ENCODE results near the gene CHRDL2. TPM values are rescaled to one million over a fixed set of nuclear protein-coding genes. Genes with fewer than 3 reads are reported as not detected.

The CHRDL2 gene
- total RNA-seq, 2 donors from 2014 or later: 0.09 to 9.1 TPM

DNA sequence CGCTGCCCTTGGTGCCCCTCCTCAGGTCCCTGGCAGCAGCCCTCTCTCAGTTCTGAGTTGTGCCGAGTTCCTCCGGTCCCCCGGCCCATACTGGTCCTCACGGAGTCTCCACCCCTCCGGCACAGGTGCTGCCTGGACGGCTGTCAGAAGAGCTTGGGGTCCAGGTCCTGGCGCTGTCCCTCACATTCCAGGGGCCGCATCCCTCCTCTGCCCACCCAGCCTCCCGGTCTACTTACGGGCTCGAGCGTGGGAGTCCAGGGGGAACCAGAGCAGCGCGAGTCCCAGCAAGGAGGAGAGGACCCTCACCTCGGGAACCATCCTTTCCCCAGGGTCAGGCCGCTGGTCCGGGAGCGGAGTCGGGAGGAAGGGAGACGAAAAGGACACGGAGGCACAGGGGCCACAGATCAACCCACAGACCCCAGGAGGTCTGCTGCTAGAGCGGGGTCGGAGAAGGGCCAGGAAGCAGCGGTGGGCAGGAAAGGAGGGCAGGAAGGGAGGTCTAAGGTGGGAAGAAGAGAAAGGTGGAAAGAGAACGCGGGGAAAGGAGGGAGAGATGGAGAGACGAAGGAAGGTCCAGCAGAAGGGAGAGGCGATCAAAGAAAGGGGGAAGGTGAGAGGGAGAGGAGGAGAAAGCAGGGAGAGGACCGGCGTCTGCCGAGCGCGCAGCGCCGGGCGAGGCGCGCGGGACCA, 510 bp downstream of the CHRDL2 start:
- 3% methylated on average over 40 of the region's 40 CpGs for WGBS
- TF ChIP-seq POLR2AphosphoS5 (IDR thresholded peaks at IDR 0.05): no peak
- TF ChIP-seq, protein P1, sequence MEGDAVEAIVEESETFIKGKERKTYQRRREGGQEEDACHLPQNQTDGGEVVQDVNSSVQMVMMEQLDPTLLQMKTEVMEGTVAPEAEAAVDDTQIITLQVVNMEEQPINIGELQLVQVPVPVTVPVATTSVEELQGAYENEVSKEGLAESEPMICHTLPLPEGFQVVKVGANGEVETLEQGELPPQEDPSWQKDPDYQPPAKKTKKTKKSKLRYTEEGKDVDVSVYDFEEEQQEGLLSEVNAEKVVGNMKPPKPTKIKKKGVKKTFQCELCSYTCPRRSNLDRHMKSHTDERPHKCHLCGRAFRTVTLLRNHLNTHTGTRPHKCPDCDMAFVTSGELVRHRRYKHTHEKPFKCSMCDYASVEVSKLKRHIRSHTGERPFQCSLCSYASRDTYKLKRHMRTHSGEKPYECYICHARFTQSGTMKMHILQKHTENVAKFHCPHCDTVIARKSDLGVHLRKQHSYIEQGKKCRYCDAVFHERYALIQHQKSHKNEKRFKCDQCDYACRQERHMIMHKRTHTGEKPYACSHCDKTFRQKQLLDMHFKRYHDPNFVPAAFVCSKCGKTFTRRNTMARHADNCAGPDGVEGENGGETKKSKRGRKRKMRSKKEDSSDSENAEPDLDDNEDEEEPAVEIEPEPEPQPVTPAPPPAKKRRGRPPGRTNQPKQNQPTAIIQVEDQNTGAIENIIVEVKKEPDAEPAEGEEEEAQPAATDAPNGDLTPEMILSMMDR (IDR thresholded peaks at IDR 0.05): no peak
- no peak for TF ChIP-seq POLR2A (IDR thresholded peaks at IDR 0.05)
- DNase-seq (ENCODE audit: low spot score): no peak
- Histone ChIP-seq H3K27ac (no peak overlapping the region), H3K4me1 (replicated peaks) (no peaks in the 10 kb centered on the region), H3K27me3 (replicated peaks; ENCODE audit: insufficient read depth) (peaks cover 4% of the 10 kb centered on the region), H3K9me3 (no peaks in the 10 kb centered on the region), H3K36me3 (no peaks in the 10 kb centered on the region), H3K4me3 (no peak overlapping the region)
- intact Hi-C loops (cut with DNase I): loop anchor here (10.0 kb wide), 1 partner anchor 276 kb away; no protein-coding TSS in a partner anchor

GRCh38 chr11:74729397-74729796, 1.8 kb downstream of the CHRDL2 start:
- Histone ChIP-seq H3K4me3 (no peak overlapping the region), H3K36me3 (no peaks in the 10 kb centered on the region), H3K27me3 (replicated peaks; ENCODE audit: insufficient read depth) (peaks cover 4% of the 10 kb centered on the region), H3K4me1 (replicated peaks) (no peaks in the 10 kb centered on the region), H3K9me3 (no peaks in the 10 kb centered on the region), H3K27ac (no peak overlapping the region)
- 77% methylated on average over 4 of the region's 4 CpGs for WGBS
- intact Hi-C loops (cut with DNase I): loop anchor here (5.0 kb wide), 2 partner anchors 37 to 97 kb away; no protein-coding TSS in a partner anchor
- DNase-seq (ENCODE audit: low spot score): no peak
- TF ChIP-seq, protein P1 (IDR thresholded peaks at IDR 0.05): no peak

- intact Hi-C loops (cut with DNase I): loop anchor here (2.0 to 5.0 kb wide), 3 partner anchors 34 to 116 kb away; no protein-coding TSS in a partner anchor
- Histone ChIP-seq H3K36me3 (no peaks in the 10 kb centered on the region), H3K27me3 (replicated peaks; ENCODE audit: insufficient read depth) (peaks cover 3% of the 10 kb centered on the region), H3K4me3 (no peak overlapping the region), H3K4me1 (replicated peaks) (no peaks in the 10 kb centered on the region), H3K9me3 (no peaks in the 10 kb centered on the region), H3K27ac (no peak overlapping the region)
- WGBS: 14% methylated on average over 13 of the region's 13 CpGs
- DNase-seq (ENCODE audit: low spot score): peak; percentile 68
- TF ChIP-seq POLR2AphosphoS5 (IDR thresholded peaks at IDR 0.05): peak; percentile 65
- TF ChIP-seq POLR2A (IDR thresholded peaks at IDR 0.05): no peak
- TF ChIP-seq, protein P1 (IDR thresholded peaks at IDR 0.05): peak; percentile 33 to 94 (median 84)
These were observed 4.6 kb downstream of the CHRDL2 start for GRCh38 chr11:74726547-74727182.

DNA sequence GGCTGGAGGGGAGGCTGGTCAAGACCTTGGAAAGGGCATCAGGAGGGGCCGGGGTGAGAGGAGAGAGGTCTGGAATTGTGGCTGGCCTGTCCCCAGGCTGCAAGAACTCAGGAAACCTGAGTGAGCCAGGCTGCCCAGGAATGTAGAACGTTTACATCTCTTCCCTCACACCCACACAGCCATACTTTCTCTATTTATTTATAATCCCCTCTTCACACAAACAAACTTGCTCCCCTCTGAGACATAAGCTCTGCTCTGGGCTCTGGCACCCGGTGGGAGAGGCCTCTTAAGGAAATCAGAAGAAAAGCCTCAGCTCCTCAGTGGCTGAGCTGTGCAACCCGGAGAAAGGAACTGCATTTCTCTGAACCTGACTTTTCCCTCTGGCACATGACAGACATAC, 5.5 kb downstream of the CHRDL2 start:
- H3K9me3 ChIP-seq: no peaks in the 10 kb centered on the region
- H3K4me3 ChIP-seq: no peak overlapping the region
- H3K36me3 ChIP-seq: no peaks in the 10 kb centered on the region
- intact Hi-C loops (cut with DNase I): loop anchor here (2.0 to 5.0 kb wide), 3 partner anchors 33 to 115 kb away; no protein-coding TSS in a partner anchor
- H3K27me3 ChIP-seq (replicated peaks; ENCODE audit: insufficient read depth): no peaks in the 10 kb centered on the region
- H3K27ac ChIP-seq: no peak overlapping the region
- no peaks in the 10 kb centered on the region for H3K4me1 ChIP-seq (replicated peaks)
- TF ChIP-seq, protein P1 (IDR thresholded peaks at IDR 0.05): no peak
- TF ChIP-seq POLR2A (IDR thresholded peaks at IDR 0.05): no peak
- TF ChIP-seq POLR2AphosphoS5 (IDR thresholded peaks at IDR 0.05): no peak
- DNase-seq (ENCODE audit: low spot score): no peak
- 57% methylated on average over 4 of the region's 4 CpGs for WGBS
